ENCODE data around the gene GZF1. TPM values are rescaled to one million over a fixed set of nuclear protein-coding genes. Genes with fewer than 3 reads are reported as not detected.
"Not testable (repeated sequence)": the region's sequence is repeated elsewhere in the genome, so short reads cannot be mapped to it uniquely, and the experiment has no call there.

GZF1 gene
- total and polyA plus RNA-seq, 4 donors, result 5.3 to 17.8 (median 14.6) TPM

GRCh38 chr20:23344336-23344735 lies 17.6 kb upstream of the GZF1 start:
- H3K9me3 ChIP-seq (ENCODE audit: control insufficient read depth in 4 of 4, insufficient read depth in 3 of 4, low read length in 3 of 4), result no peaks in the 10 kb centered on the region
- H3K9ac ChIP-seq (ENCODE audit: insufficient read depth in 1 of 2, low read length in 2 of 2), result no peak overlapping the region
- no peak overlapping the region for H3K27ac ChIP-seq (ENCODE audit: low read depth in 1 of 2, low read length in 1 of 2)
- TF ChIP-seq, protein P1, sequence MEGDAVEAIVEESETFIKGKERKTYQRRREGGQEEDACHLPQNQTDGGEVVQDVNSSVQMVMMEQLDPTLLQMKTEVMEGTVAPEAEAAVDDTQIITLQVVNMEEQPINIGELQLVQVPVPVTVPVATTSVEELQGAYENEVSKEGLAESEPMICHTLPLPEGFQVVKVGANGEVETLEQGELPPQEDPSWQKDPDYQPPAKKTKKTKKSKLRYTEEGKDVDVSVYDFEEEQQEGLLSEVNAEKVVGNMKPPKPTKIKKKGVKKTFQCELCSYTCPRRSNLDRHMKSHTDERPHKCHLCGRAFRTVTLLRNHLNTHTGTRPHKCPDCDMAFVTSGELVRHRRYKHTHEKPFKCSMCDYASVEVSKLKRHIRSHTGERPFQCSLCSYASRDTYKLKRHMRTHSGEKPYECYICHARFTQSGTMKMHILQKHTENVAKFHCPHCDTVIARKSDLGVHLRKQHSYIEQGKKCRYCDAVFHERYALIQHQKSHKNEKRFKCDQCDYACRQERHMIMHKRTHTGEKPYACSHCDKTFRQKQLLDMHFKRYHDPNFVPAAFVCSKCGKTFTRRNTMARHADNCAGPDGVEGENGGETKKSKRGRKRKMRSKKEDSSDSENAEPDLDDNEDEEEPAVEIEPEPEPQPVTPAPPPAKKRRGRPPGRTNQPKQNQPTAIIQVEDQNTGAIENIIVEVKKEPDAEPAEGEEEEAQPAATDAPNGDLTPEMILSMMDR (IDR thresholded peaks at IDR 0.05; ENCODE audit: control extremely low read depth, extremely low read depth), result no peak
- DNase-seq, result peak; percentile 28 to 53 (median 43)
- no peak overlapping the region for H3K4me3 ChIP-seq
- peaks cover 0 to 7% (median 5%) of the 10 kb centered on the region in 5 donors for H3K4me1 ChIP-seq (ENCODE audit: control insufficient read depth in 5 of 5, insufficient read depth in 5 of 5, low read length in 5 of 5)
- no peaks in the 10 kb centered on the region for H3K36me3 ChIP-seq (ENCODE audit: control insufficient read depth in 4 of 4, insufficient read depth in 4 of 4, low read length in 4 of 4)
- 45 to 60% methylated on average over 5 of the region's 5 CpGs for WGBS, 2 donors
- no peaks in the 10 kb centered on the region for H3K27me3 ChIP-seq (ENCODE audit: control insufficient read depth in 3 of 3, insufficient read depth in 3 of 3, low read length in 2 of 3)
- no peak for ATAC-seq (ENCODE audit: insufficient read depth, low FRiP score)

- H3K36me3 ChIP-seq (ENCODE audit: control insufficient read depth in 4 of 4, insufficient read depth in 4 of 4, low read length in 4 of 4), result no peaks in the 10 kb centered on the region
- DNase-seq, result no peak
- H3K4me3 ChIP-seq, result no peak overlapping the region
- TF ChIP-seq, protein P1 (IDR thresholded peaks at IDR 0.05; ENCODE audit: control extremely low read depth, extremely low read depth), result no peak
- H3K27me3 ChIP-seq (ENCODE audit: control insufficient read depth in 3 of 3, insufficient read depth in 3 of 3, low read length in 2 of 3), result no peaks in the 10 kb centered on the region
- H3K27ac ChIP-seq (ENCODE audit: low read depth in 1 of 2, low read length in 1 of 2), result no peak overlapping the region
- peaks cover 0 to 10% (median 7%) of the 10 kb centered on the region in 5 donors for H3K4me1 ChIP-seq (ENCODE audit: control insufficient read depth in 5 of 5, insufficient read depth in 5 of 5, low read length in 5 of 5)
- ATAC-seq (ENCODE audit: insufficient read depth, low FRiP score), result no peak
- 94 to 95% methylated on average over 4 of the region's 4 CpGs for WGBS, 2 donors
- H3K9me3 ChIP-seq (ENCODE audit: control insufficient read depth in 4 of 4, insufficient read depth in 3 of 4, low read length in 3 of 4), result no peaks in the 10 kb centered on the region
- no peak overlapping the region for H3K9ac ChIP-seq (ENCODE audit: insufficient read depth in 1 of 2, low read length in 2 of 2)
These were observed 16.0 kb upstream of the GZF1 start for GRCh38 chr20:23346002-23346401.

- no peaks in the 10 kb centered on the region for H3K27me3 ChIP-seq (ENCODE audit: control insufficient read depth in 3 of 3, insufficient read depth in 3 of 3, low read length in 2 of 3)
- 84 to 85% methylated on average over 6 of the region's 6 CpGs for WGBS, 2 donors
- TF ChIP-seq, protein P1 (IDR thresholded peaks at IDR 0.05; ENCODE audit: control extremely low read depth, extremely low read depth), result no peak
These were observed 14.2 kb upstream of the GZF1 start for GRCh38 chr20:23347791-23348190.

GRCh38 chr20:23348510-23348909 lies 13.5 kb upstream of the GZF1 start:
- DNase-seq; H3K27me3 ChIP-seq (ENCODE audit: control insufficient read depth in 3 of 3, insufficient read depth in 3 of 3, low read length in 2 of 3); ATAC-seq (ENCODE audit: insufficient read depth, low FRiP score); H3K36me3 ChIP-seq (ENCODE audit: control insufficient read depth in 4 of 4, insufficient read depth in 4 of 4, low read length in 4 of 4); H3K4me3 ChIP-seq; H3K9me3 ChIP-seq (ENCODE audit: control insufficient read depth in 4 of 4, insufficient read depth in 3 of 4, low read length in 3 of 4); H3K27ac ChIP-seq (ENCODE audit: low read depth in 1 of 2, low read length in 1 of 2): not testable (repeated sequence)
- peaks cover 2 to 20% (median 10%) of the 10 kb centered on the region in 5 donors for H3K4me1 ChIP-seq (ENCODE audit: control insufficient read depth in 5 of 5, insufficient read depth in 5 of 5, low read length in 5 of 5)
- H3K9ac ChIP-seq (ENCODE audit: insufficient read depth in 1 of 2, low read length in 2 of 2), result peak overlapping the region in 1 of 2 donors; percentile 93
- 93% methylated on average over 6 of the region's 6 CpGs for WGBS, 2 donors

More at GRCh38 chr20:23347791-23348190, 14.2 kb upstream of the GZF1 start:
- H3K36me3 ChIP-seq (ENCODE audit: control insufficient read depth in 4 of 4, insufficient read depth in 4 of 4, low read length in 4 of 4), result no peaks in the 10 kb centered on the region
- H3K9ac ChIP-seq (ENCODE audit: insufficient read depth in 1 of 2, low read length in 2 of 2), result no peak overlapping the region
- no peak overlapping the region for H3K27ac ChIP-seq (ENCODE audit: low read depth in 1 of 2, low read length in 1 of 2)
- DNase-seq (no peak), ATAC-seq (ENCODE audit: insufficient read depth, low FRiP score) (no peak)
- no peak overlapping the region for H3K4me3 ChIP-seq
- no peaks in the 10 kb centered on the region for H3K9me3 ChIP-seq (ENCODE audit: control insufficient read depth in 4 of 4, insufficient read depth in 3 of 4, low read length in 3 of 4)
- peaks cover 2 to 20% (median 9%) of the 10 kb centered on the region in 5 donors for H3K4me1 ChIP-seq (ENCODE audit: control insufficient read depth in 5 of 5, insufficient read depth in 5 of 5, low read length in 5 of 5)

Measured in lung (tissue), 12 donors.